A673 (cell line): ENCODE measurements around the gene RNF215.

ENCODE experiments used
- CTCF ChIP-seq: fragments of 300-800, 200-600 bp; sonication (generic); conservative IDR thresholded peaks from 2 replicates; pipeline ENCODE4 v1.5.1; 2017; ENCODE audit warnings: low read depth, mild to moderate bottlenecking, antibody characterized with exemption, low read length, moderate library complexity, mixed read lengths
- EZH2 ChIP-seq: fragments of 200-600 bp; sonication (generic); IDR thresholded peaks from 2 replicates; pipeline ENCODE4 v1.6.1; 2017; ENCODE audit warnings: borderline replicate concordance, low read depth, mild to moderate bottlenecking, mixed read lengths, antibody characterized with exemption, low read length; ENCODE audit not compliant: poor library complexity, severe bottlenecking

GRCh38 chr22:30370641-30371230 lies 16.5 kb downstream of the RNF215 start:
- TF ChIP-seq CTCF, result no peak
- TF ChIP-seq EZH2, result no peak
